Osteocyte (in vitro differentiated cells): ENCODE data around the gene MYO5B. TPM values are rescaled to one million over a fixed set of nuclear protein-coding genes. Genes with fewer than 3 reads are reported as not detected.
A peak's percentile ranks its signal among the peaks of the same experiment; 100 is the strongest.

ENCODE experiments used
- DNase-seq: peaks from one replicate; pipeline ENCODE4 v3.0.0; 2021; ENCODE audit warnings: mixed read lengths; ENCODE audit not compliant: unreplicated experiment; ENCODE audit errors: extremely low spot score
- H3K27ac Mint-ChIP-seq: one replicate; pipeline ENCODE4 v1.8.0; 2021; ENCODE audit warnings: mild to moderate bottlenecking, mixed read lengths; ENCODE audit not compliant: unreplicated experiment
- H3K27me3 Mint-ChIP-seq: one replicate; pipeline ENCODE4 v1.8.0; 2021; ENCODE audit warnings: mixed read lengths; ENCODE audit not compliant: unreplicated experiment
- H3K36me3 Mint-ChIP-seq: one replicate; pipeline ENCODE4 v1.8.0; 2021; ENCODE audit warnings: mixed read lengths; ENCODE audit not compliant: unreplicated experiment
- H3K4me1 Mint-ChIP-seq: one replicate; pipeline ENCODE4 v1.8.0; 2021; ENCODE audit warnings: mixed read lengths; ENCODE audit not compliant: unreplicated experiment
- H3K4me3 Mint-ChIP-seq: one replicate; pipeline ENCODE4 v1.8.0; 2021; ENCODE audit warnings: mild to moderate bottlenecking, moderate library complexity, mixed read lengths; ENCODE audit not compliant: unreplicated experiment
- H3K9me3 Mint-ChIP-seq: one replicate; pipeline ENCODE4 v1.8.0; 2021; ENCODE audit warnings: mixed read lengths; ENCODE audit not compliant: unreplicated experiment
- CTCF ChIP-seq: fragments of 200-600 bp; sonication (generic); IDR thresholded peaks from 2 replicates; pipeline ENCODE4 v1.5.0; 2021; ENCODE audit warnings: antibody characterized with exemption, mild to moderate bottlenecking, moderate library complexity
- total RNA-seq: library from RNA; stranded (reverse); gene quantifications from 2 replicates; pipeline ENCODE4 v1.2.1, GENCODE V29; 2021

MYO5B gene
- total RNA-seq, 1 donor from 2014 or later, result not detected

- no peaks in the 10 kb centered on the region for H3K9me3 Mint-ChIP-seq
- no peaks in the 10 kb centered on the region for H3K36me3 Mint-ChIP-seq
- H3K4me1 Mint-ChIP-seq, result peaks cover 16% of the 10 kb centered on the region
- TF ChIP-seq CTCF, result no peak
- DNase-seq, result peak; percentile 81
- peak overlapping the region; percentile 21 for H3K27ac Mint-ChIP-seq
- no peak overlapping the region for H3K4me3 Mint-ChIP-seq
- H3K27me3 Mint-ChIP-seq, result no peaks in the 10 kb centered on the region
Measured at GRCh38 chr18:49849331-49850217, 345.4 kb downstream of the MYO5B start.

GRCh38 chr18:49848115-49848514 is 346.8 kb downstream of the MYO5B start:
- Mint-ChIP-seq H3K4me1 (peaks cover 16% of the 10 kb centered on the region), H3K9me3 (no peaks in the 10 kb centered on the region), H3K36me3 (no peaks in the 10 kb centered on the region), H3K27me3 (no peaks in the 10 kb centered on the region), H3K27ac (no peak overlapping the region), H3K4me3 (no peak overlapping the region)
- TF ChIP-seq CTCF, result no peak
- no peak for DNase-seq

- DNase-seq, result no peak
- Mint-ChIP-seq H3K27ac (no peak overlapping the region), H3K27me3 (no peaks in the 10 kb centered on the region), H3K4me3 (no peak overlapping the region), H3K4me1 (peaks cover 16% of the 10 kb centered on the region), H3K36me3 (no peaks in the 10 kb centered on the region), H3K9me3 (no peaks in the 10 kb centered on the region)
- TF ChIP-seq CTCF, result no peak
Measured at GRCh38 chr18:49847524-49847923, 347.4 kb downstream of the MYO5B start.

- no peaks in the 10 kb centered on the region for H3K36me3 Mint-ChIP-seq
- no peak overlapping the region for H3K4me3 Mint-ChIP-seq
- no peak overlapping the region for H3K27ac Mint-ChIP-seq
- no peaks in the 10 kb centered on the region for H3K27me3 Mint-ChIP-seq
- H3K4me1 Mint-ChIP-seq, result peaks cover 16% of the 10 kb centered on the region
- H3K9me3 Mint-ChIP-seq, result no peaks in the 10 kb centered on the region
- no peak for DNase-seq
- TF ChIP-seq CTCF, result no peak
Measured at GRCh38 chr18:49846718-49847470, 348.1 kb downstream of the MYO5B start.

- no peaks in the 10 kb centered on the region for H3K27me3 Mint-ChIP-seq
- H3K9me3 Mint-ChIP-seq, result no peaks in the 10 kb centered on the region
- no peak for DNase-seq
- H3K27ac Mint-ChIP-seq, result no peak overlapping the region
- peaks cover 16% of the 10 kb centered on the region for H3K4me1 Mint-ChIP-seq
- TF ChIP-seq CTCF, result no peak
- H3K36me3 Mint-ChIP-seq, result no peaks in the 10 kb centered on the region
- H3K4me3 Mint-ChIP-seq, result no peak overlapping the region
Measured at GRCh38 chr18:49846361-49846662, 348.6 kb downstream of the MYO5B start.
